ENCODE measurements around the gene MYBPC2. TPM values are rescaled to one million over a fixed set of nuclear protein-coding genes. Genes with fewer than 3 reads are reported as not detected.
A peak's percentile ranks its signal among the peaks of the same experiment; 100 is the strongest.

MYBPC2 gene
- total and polyA plus RNA-seq, 9 of the 15 experiments (the other 6 are each of a cell fraction or from before 2014, with no cell fraction given) = 0.01 to 0.14 (median 0.04) TPM; not detected in 6

DNA sequence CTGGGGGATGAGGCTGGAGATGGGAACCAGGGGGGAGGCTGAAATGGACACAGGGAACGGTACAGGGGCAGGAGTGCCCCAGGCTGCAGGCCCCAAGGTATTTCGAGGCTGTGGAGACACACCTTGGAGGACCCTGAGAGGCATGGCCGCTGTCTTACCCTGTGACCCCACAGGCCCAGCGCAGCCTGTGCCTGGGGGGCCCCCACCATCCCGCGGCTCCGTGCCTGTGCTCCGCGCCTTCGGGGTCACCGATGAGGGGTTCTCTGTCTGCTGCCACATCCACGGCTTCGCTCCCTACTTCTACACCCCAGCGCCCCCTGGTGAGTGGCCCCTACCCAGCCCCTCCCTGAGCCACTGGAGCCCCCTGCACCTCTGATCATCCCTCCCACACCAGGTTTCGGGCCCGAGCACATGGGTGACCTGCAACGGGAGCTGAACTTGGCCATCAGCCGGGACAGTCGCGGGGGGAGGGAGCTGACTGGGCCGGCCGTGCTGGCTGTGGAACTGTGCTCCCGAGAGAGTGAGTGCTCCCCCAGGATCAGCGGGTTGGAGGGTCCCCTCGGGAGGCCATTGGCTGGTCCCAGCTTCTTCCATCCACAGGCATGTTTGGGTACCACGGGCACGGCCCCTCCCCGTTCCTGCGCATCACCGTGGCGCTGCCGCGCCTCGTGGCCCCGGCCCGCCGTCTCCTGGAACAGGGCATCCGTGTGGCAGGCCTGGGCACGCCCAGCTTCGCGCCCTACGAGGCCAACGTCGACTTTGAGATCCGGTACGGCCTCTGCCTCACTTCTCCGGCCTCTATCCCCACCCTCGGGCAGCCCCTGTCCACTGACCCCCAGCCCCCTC lies 30.9 kb upstream of the MYBPC2 start:
- DNase-seq (ENCODE audit: extremely low read depth in 1 of 4, low spot score in 3 of 4) = peak in 1 of 4 experiments; percentile 31
- ChIA-PET CTCF (ENCODE audit: low intra/inter-chr PET ratio) (no interaction called here), POLR2A (no interaction called here)
- 96% methylated on average over 28 of the region's 48 CpGs for WGBS (ENCODE audit: insufficient coverage, low coverage, missing lambda C conversion rate)
- Histone ChIP-seq H3K4me2 (ENCODE audit: insufficient read depth, low read length) (no peak overlapping the region), H3K9me1 (ENCODE audit: control insufficient read depth, insufficient read depth, low read length) (no peaks in the 10 kb centered on the region), H3K9me3 (replicated peaks; ENCODE audit: control insufficient read depth, insufficient read depth, low read depth, low read length) (no peaks in the 10 kb centered on the region), H3K79me2 (ENCODE audit: control insufficient read depth, insufficient read depth, low read length) (peaks cover 16% of the 10 kb centered on the region; the same call in 2 of the 3 replicates), H3K36me3 (ENCODE audit: control insufficient read depth, insufficient read depth, low read length) (peaks cover 76% of the 10 kb centered on the region; the same call in 2 of the 3 replicates), H3K9ac (ENCODE audit: insufficient read depth in 1 of 2, low read depth in 2 of 2, low read length in 2 of 2) (peak overlapping the region in 1 of 2 experiments; percentile 17; a peak in 1 of 4 replicates), H3K27me3 (ENCODE audit: control insufficient read depth in 2 of 2, insufficient read depth in 2 of 2, low read length in 2 of 2) (no peaks in the 10 kb centered on the region), H3K27ac (ENCODE audit: extremely low read depth, low read depth, low read length) (no peak overlapping the region), H3K4me1 (replicated peaks in 1 of 2; ENCODE audit: control insufficient read depth in 2 of 2, insufficient read depth in 2 of 2, low read length in 2 of 2) (peaks cover 0 to 24% of the 10 kb centered on the region in 2 experiments; a peak in 2 of 5 replicates), H2AFZ (ENCODE audit: low read depth, low read length) (no peak overlapping the region), H3K4me3 (no peak overlapping the region), H4K20me1 (replicated peaks; ENCODE audit: control insufficient read depth, insufficient read depth, low read length) (0 out of 2 replicates have a peak, but pooled peaks cover 4% of the 10 kb centered on the region)
- no peak for FAIRE-seq
- intact Hi-C loops (cut with micrococcal nuclease) = no loop called here
- BruUV-seq (replicated peaks) = TSS peak; percentile 41
- in situ Hi-C loops (cut with MboI) = no loop called here
- TF ChIP-seq ZNF263 (CRISPR knock-in tag; IDR thresholded peaks at IDR 0.05; ENCODE audit: borderline replicate concordance) (peak; percentile 64; the same call in 1 of the 2 replicates), ARNT (IDR thresholded peaks at IDR 0.05) (no peak), BCLAF1 (IDR thresholded peaks at IDR 0.05; ENCODE audit: borderline replicate concordance in 1 of 2, control insufficient read depth in 1 of 2, low read depth in 2 of 2, low read length in 1 of 2) (no peak), POLR2G (IDR thresholded peaks at IDR 0.05; ENCODE audit: low read depth, low read length) (0 out of 2 replicates have a peak, but pooled peaks have one; percentile 20), ZNF324 (CRISPR knock-in tag; IDR thresholded peaks at IDR 0.05) (no peak), KDM5B (IDR thresholded peaks at IDR 0.05; ENCODE audit: insufficient replicate concordance, low read depth, low read length) (no peak), RBM14 (IDR thresholded peaks at IDR 0.05; ENCODE audit: borderline replicate concordance, insufficient read depth, low read depth, low read length) (no peak), NFYB (IDR thresholded peaks at IDR 0.05; ENCODE audit: extremely low read depth, insufficient read length) (no peak), ZNF253 (CRISPR knock-in tag; conservative IDR thresholded peaks at IDR 0.05) (no peak), VEZF1 (CRISPR knock-in tag; IDR thresholded peaks at IDR 0.05) (no peak)
- TF ChIP-seq, protein P1, sequence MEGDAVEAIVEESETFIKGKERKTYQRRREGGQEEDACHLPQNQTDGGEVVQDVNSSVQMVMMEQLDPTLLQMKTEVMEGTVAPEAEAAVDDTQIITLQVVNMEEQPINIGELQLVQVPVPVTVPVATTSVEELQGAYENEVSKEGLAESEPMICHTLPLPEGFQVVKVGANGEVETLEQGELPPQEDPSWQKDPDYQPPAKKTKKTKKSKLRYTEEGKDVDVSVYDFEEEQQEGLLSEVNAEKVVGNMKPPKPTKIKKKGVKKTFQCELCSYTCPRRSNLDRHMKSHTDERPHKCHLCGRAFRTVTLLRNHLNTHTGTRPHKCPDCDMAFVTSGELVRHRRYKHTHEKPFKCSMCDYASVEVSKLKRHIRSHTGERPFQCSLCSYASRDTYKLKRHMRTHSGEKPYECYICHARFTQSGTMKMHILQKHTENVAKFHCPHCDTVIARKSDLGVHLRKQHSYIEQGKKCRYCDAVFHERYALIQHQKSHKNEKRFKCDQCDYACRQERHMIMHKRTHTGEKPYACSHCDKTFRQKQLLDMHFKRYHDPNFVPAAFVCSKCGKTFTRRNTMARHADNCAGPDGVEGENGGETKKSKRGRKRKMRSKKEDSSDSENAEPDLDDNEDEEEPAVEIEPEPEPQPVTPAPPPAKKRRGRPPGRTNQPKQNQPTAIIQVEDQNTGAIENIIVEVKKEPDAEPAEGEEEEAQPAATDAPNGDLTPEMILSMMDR (IDR thresholded peaks at IDR 0.05 in 2 of 3, conservative IDR thresholded peaks at IDR 0.05 in 1 of 3; ENCODE audit: insufficient read depth in 2 of 3, low read depth in 1 of 3, low read length in 3 of 3) = peak in 1 of 3 experiments; percentile 11; a peak in 1 of 6 replicates
- no peak for ATAC-seq

Data from K562 (cell line).